GM12891 (cell line): Measurements from ENCODE around the gene OR10A3.

Source experiments
- POLR2A ChIP-seq: IDR thresholded peaks from 2 replicates; pipeline ENCODE4 v1.6.1; 2011; ENCODE audit warnings: low read depth, low read length, control low read depth
- POLR2AphosphoS5 ChIP-seq: IDR thresholded peaks from 2 replicates; pipeline ENCODE4 v1.6.1; 2011; ENCODE audit warnings: low read depth, low read length, control low read depth
- SPI1 ChIP-seq: IDR thresholded peaks from 2 replicates; pipeline ENCODE4 v1.6.1; 2011; ENCODE audit warnings: low read depth, low read length, control low read depth

GRCh38 chr11:7904917-7905316 is 36.6 kb downstream of the OR10A3 start:
- no peak for TF ChIP-seq POLR2AphosphoS5
- TF ChIP-seq POLR2A, result no peak
- no peak for TF ChIP-seq SPI1
